NT2/D1 (cell line): ENCODE measurements around the gene HMGB3.

Experiments used
- YY1 ChIP-seq: IDR thresholded peaks from 2 replicates; pipeline ENCODE4 v1.6.1; 2011; ENCODE audit not compliant: insufficient read length, insufficient read depth
- ZNF274 ChIP-seq: IDR thresholded peaks from 2 replicates; pipeline ENCODE4 v1.6.1; 2011; ENCODE audit warnings: mild to moderate bottlenecking, low read depth, low read length

GRCh38 chrX:150941580-150941979 is 41.6 kb upstream of the HMGB3 start:
- TF ChIP-seq ZNF274 (no peak), YY1 (no peak)
